CD4-positive, alpha-beta T cell treated with Interleukin-4 for 1 hour (primary cell): ENCODE measurements around the gene FREY1.
A peak's percentile ranks its signal among the peaks of the same experiment; 100 is the strongest.

Experiments used
- DNase-seq, 2 donors: peaks; one replicate each; pipeline ENCODE4 v3.0.0-alpha.2; 2020 to 2022

The FREY1 gene

DNA sequence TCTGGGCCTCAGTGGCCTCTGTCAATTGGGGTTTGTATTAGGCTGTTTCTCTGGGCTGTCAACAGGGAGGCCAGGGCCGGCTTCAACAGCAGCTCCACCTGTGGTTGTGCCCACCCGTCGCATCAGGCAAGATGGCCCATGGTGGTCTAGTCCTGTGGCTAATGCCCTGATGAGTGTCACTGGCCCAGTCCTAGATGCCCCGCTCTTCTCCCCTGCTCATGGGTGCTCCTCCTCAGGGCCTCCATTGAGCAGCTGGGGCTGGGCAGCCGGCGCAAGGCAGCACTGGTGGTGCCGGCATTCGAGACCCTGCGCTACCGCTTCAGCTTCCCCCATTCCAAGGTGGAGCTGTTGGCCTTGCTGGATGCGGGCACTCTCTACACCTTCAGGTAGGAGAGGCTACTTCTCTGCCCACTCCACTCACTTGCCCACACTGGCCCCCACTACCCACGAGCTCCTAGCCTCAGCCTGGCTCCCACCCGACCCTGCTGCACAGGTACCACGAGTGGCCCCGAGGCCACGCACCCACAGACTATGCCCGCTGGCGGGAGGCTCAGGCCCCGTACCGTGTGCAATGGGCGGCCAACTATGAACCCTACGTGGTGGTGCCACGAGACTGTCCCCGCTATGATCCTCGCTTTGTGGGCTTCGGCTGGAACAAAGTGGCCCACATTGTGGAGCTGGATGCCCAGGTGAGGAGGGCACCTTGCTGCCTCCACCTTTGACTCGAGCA is 20.8 kb upstream of the FREY1 start:
- no peak for DNase-seq

DNA sequence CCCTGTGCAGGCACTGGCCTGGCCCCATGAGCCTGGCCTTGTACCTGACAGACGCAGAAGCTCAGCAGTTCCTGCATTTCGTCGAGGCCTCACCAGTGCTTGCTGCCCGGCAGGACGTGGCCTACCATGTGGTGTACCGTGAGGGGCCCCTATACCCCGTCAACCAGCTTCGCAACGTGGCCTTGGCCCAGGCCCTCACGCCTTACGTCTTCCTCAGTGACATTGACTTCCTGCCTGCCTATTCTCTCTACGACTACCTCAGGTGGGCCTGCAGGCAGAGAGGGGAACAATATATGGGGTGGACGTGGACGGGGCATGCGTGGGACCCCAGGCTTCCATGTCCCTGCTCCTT is 20.2 kb upstream of the FREY1 start:
- DNase-seq: no peak

DNA sequence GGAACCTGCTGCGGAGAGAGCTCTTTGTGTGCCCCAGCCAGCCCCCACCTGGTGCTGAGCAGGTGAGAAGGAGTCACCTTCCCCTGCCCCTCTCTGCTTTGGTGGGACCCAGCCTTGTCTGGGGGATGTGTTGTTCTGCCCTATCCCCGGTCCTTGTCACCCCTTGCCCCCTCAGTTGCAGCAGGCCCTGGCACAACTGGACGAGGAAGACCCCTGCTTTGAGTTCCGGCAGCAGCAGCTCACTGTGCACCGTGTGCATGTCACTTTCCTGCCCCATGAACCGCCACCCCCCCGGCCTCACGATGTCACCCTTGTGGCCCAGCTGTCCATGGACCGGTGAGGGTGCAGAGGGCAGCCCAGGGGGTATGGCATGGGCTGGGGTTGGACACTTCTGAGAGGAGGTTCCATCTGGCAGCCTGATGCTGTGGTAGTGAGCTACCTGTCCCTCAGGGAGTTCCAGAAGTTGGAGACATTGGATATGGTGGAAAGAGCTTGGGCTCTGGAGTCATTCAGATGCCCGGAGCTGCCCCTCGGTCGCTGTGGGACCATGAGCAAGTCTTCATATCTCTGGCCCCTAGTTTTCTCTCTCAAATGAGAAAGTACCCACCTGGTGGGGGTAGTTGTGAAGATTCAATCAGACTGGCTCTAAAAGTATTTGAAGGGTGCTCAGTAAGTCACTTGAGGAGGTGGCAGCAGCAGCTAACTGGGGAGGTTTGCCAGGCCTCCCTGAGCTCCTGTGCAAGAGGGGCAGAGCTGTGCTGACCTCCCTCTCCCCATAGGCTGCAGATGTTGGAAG is 19.7 kb upstream of the FREY1 start:
- DNase-seq: no peak

DNA sequence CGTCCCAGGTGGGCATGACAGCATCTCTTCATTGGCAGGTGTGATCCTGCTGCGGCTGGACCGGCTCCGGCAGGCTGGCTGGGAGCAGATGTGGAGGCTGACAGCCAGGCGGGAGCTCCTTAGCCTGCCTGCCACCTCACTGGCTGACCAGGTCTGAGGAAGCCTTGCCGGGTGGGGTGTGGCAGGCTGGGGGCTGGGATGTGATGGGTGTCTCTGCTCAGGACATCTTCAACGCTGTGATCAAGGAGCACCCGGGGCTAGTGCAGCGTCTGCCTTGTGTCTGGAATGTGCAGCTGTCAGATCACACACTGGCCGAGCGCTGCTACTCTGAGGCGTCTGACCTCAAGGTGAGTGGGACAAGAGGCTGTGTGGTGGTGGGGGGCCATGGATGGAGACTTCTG is 18.9 kb upstream of the FREY1 start:
- no peak for DNase-seq

DNA sequence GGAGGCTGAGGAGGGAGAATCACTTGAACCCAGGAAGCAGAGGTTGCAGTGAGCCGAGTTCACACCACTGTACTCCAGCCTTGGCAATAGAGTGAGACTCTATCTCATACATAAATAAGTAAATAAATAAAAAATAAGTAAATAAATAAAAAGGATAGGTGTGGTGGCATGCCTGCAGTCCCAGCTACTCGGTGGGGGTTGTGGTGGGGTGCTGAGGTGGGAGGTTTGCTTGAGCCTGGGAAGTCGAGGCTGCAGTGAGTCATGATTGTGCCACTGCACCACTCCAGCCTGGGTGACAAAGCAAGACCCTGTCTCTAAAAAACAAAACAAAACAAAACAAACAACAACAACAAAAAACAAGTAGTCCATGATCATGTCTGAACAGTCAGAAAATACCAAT is 18.5 kb upstream of the FREY1 start:
- DNase-seq: no peak

DNA sequence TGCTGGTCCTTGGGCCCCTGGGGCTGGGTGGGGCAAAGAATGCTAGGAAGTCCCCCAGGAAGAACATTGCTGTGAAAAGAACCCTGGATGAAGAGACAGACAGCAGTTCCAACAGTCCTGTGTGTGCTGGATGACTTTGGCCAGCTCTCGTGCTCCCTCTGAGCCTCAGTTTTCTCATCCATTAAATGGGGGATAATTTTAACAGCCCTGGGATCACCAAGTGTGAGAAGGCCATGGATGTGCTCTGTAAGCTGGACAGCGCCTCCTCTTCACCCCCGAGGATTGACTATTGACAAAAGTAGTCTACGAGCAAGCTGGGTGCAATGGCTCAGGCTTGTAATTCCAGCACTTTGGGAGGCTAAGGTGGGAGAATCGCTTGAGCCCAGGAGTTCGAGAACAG is 17.9 kb upstream of the FREY1 start:
- DNase-seq: no peak

DNA sequence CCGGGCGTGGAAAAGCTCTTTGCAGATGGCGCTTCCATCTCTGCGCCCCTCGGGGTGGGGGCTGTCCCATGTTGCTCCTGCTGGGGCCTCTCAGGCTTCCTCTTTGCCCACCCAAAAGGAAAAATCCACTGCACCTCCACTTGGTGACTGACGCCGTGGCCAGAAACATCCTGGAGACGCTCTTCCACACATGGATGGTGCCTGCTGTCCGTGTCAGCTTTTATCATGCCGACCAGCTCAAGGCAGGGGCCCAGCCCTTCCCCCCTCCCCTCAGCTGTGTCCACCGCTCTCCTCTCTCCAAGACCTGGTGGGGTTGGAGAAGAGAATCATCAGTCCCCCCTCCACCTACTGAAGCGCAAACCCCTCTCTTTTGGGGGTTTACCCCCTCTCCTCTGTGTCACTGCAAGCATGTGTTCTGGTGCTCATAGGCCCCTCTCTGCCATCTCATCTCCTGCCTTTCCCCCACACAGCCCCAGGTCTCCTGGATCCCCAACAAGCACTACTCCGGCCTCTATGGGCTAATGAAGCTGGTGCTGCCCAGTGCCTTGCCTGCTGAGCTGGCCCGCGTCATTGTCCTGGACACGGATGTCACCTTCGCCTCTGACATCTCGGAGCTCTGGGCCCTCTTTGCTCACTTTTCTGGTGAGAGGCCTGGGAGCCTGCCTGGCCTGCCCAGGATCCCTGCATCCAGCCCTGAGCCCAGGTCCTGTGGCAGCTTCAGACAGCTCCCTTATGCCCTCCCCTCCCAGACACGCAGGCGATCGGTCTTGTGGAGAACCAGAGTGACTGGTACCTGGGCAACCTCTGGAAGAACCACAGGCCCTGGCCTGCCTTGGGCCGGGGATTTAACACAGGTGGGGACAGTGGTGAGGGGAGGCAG is 17.2 kb upstream of the FREY1 start:
- no peak for DNase-seq

DNA sequence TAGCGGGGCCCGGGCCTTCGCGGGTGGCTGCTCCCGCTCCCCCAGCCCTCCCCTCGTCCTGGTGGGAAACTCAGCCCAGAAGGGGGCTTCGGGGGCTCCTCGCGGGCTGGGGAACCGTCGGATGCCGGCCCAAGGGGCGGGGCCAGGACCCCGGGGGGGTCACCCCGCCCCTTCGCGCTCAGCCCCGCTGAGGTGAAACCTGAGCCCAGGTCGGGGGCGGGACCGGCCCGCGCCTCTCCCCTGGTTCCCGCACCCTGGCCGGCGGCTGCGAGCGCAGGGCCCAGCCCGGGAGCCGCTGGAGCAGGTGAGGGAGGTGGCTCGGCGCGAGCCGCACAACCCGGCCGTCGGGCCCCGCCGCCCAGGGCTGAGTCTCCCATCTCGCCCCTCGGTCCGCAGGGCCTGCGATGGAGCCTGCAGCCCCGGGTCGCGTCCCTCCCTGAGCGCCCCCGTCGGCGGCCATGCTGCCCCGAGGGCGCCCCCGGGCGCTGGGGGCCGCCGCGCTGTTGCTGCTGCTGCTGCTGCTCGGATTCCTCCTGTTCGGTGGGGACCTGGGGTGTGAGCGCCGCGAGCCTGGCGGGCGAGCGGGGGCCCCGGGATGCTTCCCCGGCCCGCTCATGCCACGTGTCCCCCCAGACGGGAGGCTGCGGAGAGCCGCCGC is 15.5 kb upstream of the FREY1 start, which contains the start of gene LARGE2:
Gene LARGE2 (plus strand): TSS at position 232 of the 658 bp plus-strand sequence. CDS start 227 bp downstream, at position 459.
- peak in 1 of 2 donors; percentile 28 for DNase-seq

DNA sequence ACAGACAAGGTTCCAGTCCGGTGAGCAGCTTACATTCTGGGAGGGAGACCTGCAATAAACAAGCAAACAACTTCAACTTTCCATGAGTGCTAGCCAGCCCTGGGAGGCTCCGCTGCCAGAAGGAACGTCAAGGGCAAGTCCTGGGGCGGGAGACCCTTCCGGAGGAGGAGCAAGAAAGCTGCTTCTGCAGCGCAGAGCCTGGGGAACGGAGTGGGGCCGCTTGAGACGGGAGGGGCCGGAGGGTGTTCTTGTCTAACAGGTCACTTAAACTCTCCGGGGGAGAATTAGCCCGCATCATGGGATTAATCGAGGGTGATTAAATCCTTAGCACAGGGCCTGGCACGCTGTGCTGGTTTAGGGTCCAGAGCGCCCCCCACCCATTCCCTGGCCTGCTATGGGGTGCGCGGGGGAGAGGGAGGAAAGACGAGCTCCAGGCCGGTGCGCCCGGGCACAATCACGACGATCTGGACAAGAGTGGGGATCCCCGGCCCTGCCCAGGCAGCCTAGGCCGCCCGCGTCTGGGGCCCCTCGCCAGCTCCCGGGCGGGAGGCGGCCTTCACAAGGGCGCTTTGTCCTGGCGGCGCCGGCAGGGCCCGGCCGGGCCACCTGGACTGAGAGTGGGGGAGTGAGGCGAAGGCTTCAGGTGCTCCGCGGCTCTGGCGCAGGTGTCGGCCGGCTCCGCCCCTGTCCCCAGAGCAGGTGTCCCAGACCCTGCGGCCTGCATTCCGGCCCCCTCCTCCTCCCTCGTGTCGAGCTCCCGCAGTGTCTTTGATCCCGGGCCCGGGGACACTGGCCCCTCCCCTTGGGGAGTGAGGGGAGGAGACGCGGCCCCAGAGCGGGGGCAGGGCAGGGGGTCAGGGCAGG is 14.7 kb upstream of the FREY1 start:
- DNase-seq: no peak

DNA sequence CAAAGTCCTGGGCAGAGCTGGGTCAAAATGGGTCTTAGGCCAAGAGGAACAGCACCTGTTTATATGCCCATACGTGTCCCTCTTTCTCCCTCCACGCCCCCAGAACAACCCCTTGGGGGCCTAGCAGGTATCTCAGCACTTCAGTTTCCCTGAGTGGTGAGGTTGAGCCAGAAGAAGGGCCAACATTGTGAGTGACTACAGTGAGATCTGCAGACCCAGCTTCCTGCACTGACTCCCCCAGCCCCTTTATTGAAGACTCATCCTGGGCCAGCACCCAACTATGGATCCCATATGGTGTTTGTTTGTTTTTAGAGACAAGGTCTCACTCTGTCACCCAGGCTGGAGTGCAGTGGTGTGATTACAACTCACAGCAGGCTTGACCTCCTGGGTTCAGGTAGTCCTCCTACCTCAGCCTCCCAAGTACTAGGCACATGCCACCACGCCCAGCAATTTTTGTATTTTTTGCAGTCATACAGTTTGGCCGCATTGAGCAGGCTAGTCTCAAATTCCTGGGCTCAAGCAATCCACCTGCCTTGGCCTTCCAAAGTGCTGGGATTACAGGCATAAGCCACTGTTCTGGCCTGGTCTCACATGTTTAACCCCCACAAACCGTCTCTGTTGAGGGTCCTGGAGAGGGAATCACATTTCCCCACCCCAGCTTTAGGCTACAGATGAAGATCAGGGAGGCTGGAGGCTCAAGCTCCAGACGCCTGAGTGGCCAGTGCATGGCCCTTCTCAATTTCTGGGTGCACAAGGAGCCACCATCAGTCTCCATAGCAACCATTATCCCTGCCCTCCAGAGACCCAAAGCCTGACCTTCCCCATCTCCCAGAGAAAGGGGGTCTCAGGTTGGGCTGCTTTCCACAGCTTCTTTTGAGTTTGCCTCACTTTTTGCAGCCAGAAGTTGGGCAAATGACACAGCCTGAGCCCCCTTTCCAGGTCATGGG is 13.7 kb upstream of the FREY1 start:
- no peak for DNase-seq

DNA sequence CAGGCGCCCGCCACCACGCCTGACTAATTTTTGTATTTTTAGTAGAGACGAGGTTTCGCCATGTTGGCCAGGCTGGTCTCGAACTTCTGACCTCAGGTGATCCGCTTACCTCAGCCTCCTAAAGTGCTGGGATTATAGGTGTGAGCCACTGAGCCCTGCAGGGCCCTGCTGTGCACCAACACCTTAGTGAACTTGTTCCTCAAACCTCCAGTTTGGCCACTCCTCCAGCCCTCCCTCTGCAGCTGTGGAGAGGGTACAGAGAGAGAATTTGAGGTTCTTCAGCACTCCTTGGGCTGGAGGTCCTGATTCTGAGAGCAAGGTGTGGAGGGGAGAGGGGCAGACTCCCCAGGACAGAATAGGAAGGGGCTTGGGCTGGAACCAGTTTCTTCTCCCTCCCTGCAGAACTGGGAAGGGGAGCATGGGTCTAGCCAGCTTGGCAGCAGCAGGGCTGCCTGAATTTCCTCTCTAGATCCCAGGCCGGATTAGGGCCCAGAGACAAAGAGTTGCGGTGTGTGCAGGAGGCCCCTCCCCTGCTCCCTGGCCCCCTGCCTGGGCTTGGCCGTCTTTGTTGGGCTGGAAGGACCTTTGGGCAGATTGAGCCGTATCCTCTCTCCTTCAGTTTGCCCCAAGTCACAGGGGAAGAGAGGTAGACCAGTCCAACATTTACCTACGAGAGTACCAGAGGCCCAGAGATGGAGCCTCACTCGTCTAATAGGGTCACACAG is 12.9 kb upstream of the FREY1 start:
- DNase-seq: no peak

DNA sequence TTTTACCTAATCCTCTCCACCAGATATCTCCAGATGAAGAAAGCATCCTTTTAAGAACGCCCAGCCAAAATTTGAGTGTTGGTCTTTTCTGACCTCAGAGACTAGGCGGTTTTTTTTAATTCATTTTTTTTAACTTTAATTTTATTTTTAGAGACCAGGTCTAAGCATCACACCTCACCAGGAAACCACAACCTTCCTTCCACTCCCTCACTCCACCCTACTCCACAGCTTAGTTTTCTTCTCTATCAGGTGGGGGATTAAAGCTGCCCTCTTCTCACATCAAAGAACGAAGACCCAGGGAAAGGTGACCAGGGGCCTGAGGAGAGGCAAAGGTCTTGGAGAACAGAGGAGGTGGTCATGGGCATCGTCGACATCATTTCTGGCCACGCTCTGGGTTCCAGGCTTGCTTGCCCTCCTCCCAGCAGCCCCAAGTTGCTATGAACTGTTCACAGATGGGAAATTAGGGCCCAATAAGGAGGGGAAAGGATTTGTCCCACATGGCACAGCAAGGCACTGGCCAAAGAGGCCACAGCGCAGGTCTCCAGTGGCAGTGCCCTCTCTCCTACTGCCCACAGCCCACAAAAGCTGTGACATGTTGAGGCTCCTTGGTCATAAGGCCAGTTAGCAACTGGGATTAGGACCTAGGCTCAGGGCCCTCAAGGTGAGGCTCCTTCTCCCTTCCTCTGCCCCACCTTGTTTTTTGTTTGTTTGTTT is 12.0 kb upstream of the FREY1 start:
- no peak for DNase-seq

DNA sequence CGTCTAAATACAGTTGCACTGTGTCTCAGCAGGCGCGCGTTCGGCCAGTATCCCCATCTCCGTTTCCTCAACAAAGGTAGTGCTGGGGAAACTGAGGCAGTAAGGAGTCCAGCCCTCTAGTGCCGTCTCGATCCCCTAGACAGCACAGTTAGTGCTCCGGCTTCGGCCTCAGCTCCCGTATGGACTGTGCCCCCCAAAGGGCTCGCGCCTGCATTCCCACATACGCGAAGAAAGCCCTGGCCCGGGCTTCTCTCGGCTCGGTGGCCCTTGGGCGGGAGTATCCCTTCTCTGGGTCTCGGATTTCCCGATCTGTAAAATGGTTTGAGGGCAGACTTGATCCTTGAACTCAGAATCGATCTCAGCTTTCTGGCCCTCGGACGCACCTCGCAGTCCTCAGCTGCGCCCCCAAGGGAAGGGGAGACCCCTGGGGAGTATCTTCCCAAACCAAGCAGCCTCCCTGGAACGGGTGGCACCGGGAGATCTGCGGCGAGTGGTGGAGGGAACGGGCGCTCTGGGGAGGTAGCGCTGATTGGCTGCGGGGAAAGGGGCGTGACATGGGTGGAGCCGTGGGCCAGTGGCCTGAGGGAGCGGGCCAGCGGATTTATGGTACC is 11.4 kb upstream of the FREY1 start:
- peak; percentile 60 to 70 for DNase-seq

DNA sequence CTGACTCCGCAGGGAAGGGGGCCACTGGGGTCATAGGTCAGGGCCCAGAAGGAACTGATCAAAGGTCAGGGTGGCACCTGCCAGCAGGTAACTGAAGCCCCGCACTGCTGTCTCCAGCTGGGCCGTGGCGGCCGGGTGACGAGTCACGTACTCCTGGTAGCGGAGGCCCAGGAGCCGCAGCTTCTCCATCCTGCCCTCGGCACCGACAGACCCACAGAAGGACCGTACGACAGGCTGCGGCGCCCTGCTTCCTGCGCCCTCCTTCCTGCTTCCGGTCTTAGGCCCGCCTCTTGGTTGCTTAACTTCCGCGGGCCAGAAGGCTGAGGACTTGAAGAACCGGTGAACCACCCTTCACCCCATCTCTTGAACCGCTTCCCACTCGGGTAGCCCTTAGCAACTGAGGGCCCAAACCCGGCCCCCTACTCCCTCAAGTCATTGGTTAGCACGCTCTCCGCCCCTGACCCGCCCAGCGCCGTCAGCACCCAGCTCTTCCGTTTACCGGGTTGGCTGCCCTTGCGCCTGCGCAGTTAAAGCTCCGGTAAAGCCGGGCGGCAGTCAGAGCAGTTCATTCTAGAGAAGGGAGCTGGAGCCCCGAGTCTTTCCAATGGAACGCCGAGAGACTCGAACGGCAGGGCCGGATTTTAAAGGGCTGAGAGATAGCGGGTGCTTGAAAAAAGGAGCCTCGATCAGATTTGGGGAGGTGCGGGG is 10.7 kb upstream of the FREY1 start, which contains the start of gene PEX16:
Gene PEX16 (minus strand): TSS at position 255 of the 708 bp plus-strand sequence. CDS start 66 bp downstream, at position 189.
- DNase-seq: peak; percentile 98 to 99

DNA sequence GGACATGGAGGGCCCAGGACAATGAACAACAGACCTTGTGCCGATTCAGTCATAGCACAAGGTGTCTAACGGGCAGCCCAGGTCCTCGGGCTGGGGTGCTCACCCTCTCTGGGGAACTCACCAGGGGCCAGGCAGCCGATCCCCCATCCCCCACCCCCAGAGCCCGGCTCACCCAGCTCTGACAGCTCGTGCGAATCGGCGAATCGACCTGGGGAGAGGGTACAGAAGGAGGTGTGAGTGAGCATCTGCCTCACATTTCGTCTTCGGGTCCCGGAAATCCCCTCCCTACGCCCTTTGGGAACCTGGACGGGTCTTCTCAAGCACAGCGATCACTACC is 10.2 kb upstream of the FREY1 start:
- no peak for DNase-seq

DNA sequence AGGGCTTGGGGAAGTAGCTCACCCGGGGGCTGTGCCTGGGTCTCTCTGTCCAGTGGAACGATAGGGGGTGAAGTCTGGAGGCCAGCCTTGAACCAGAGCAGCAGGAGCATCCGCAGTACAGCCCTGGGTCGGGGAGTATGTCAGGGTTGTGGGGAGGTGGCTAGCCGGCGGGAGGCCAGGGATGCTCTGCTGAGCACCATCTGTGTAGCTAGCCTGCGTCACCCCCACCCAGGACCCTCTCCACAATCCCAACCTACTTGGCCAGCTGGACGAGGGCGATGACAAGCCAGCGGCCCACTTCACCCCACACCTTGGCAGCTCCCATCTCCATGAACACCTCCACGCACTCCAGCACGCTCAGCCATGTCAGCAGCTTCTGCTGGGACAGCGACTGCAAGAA is 8.4 kb upstream of the FREY1 start:
- no peak for DNase-seq

DNA sequence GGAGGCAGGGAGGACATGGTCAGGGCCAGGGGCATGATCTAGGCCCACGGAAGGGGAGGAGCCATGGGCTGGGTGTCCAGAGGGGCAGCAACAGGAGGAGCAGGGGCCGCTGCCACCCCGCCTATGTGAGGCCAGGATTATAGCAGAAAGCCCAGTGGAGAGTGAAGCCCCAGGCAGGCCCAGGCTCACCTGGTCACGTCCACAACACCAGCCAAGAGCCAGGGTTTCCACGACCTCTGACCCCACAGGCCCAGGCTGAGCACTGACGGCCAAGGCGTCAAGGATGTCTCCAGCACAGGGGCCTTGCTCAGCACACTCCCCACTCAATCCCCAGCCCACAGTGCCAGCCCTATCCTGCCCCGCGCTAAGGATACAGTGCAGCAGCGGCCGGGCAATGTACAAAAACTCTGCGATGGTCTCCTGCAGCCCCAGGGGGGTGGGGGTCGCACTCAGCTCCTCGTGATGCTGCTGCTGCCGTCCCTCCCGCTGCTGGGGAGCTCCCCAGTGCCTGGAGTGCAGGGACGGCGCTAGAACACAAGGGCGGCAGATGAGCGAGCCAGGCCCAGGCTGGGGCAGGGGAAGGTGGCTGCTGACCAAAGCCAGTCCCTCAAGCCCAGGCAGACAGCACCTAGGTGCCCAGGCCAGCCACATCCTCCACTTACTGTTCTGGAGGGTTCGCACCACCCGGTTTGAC is 7.0 kb upstream of the FREY1 start:
- DNase-seq: no peak
